GM12878 (cell line): ENCODE measurements around the gene TCEAL7. TPM values are rescaled to one million over a fixed set of nuclear protein-coding genes. Genes with fewer than 3 reads are reported as not detected.

Experiments used
- BMI1 ChIP-seq: fragments of 450-650 bp; IDR thresholded peaks from 2 replicates; pipeline ENCODE4 v1.6.1; 2016; ENCODE audit warnings: mild to moderate bottlenecking, moderate library complexity, borderline replicate concordance
- EGR1 ChIP-seq, 2 experiments: IDR thresholded peaks; 1 replicate in 1 of 2; 2 replicates in 1 of 2; pipeline ENCODE4 v1.6.1; 2011 to 2012; ENCODE audit warnings: low read depth in 2 of 2, low read length in 2 of 2, borderline replicate concordance in 1 of 2, mild to moderate bottlenecking in 1 of 2, moderate library complexity in 1 of 2
- GABPA ChIP-seq: IDR thresholded peaks from 2 replicates; pipeline ENCODE4 v1.6.1; 2014; ENCODE audit warnings: antibody characterized with exemption, low read depth, mild to moderate bottlenecking, inconsistent platforms
- IKZF1 ChIP-seq: fragments of 450-650 bp; conservative IDR thresholded peaks from 2 replicates; pipeline ENCODE4 v1.6.1; 2017; ENCODE audit warnings: antibody characterized with exemption, mild to moderate bottlenecking
- IKZF2 ChIP-seq, 2 experiments: fragments of 450-650 bp; IDR thresholded peaks; 2 replicates each; pipeline ENCODE4 v1.6.1; 2017; ENCODE audit warnings: mild to moderate bottlenecking in 2 of 2, moderate library complexity in 2 of 2
- KLF5 ChIP-seq: fragments of 450-650 bp; IDR thresholded peaks from 2 replicates; pipeline ENCODE4 v1.6.1; 2014; ENCODE audit warnings: mild to moderate bottlenecking; ENCODE audit not compliant: partially characterized antibody
- SRF ChIP-seq, 2 experiments: IDR thresholded peaks; 2 replicates each; pipeline ENCODE4 v1.6.1; 2011; ENCODE audit warnings: low read depth in 2 of 2, low read length in 2 of 2, mild to moderate bottlenecking in 1 of 2, moderate library complexity in 1 of 2
- TAF1 ChIP-seq: IDR thresholded peaks from 2 replicates; pipeline ENCODE4 v1.6.1; 2011; ENCODE audit warnings: mild to moderate bottlenecking, low read depth, low read length, borderline replicate concordance
- YY1 ChIP-seq: IDR thresholded peaks from 2 replicates; pipeline ENCODE4 v1.6.1; 2011; ENCODE audit warnings: low read depth, mild to moderate bottlenecking, low read length
- polyA plus RNA-seq, 11 experiments: library from polyadenylated mRNA; depleted of rRNA in 4 of 11; unstranded in 6 of 11; stranded (reverse) in 5 of 11; fragments of >200 nt; fragmentation: Nextera tagmentation in 4 of 11; fragmentation: Illumina TruSeq in 1 of 11; extraction: Ambion mirVana in 4 of 11; extraction: Trizol in 1 of 11; gene quantifications; 1 replicate in 1 of 11; 2 replicates in 10 of 11; pipeline versions ENCODE4 v1.2.1 to v1.2.3, GENCODE V29; 2011 to 2016; ENCODE audit warnings: inconsistent platforms in 2 of 11, missing spikeins in 2 of 11, low read depth in 1 of 11
- total RNA-seq, 4 experiments: library from RNA; depleted of rRNA in 3 of 4; stranded (reverse); fragments of >200 nt in 3 of 4; fragmentation: Illumina TruSeq in 1 of 4; extraction: Trizol in 1 of 4; gene quantifications; 2 replicates each; pipeline versions ENCODE4 v1.2.1 to v1.2.3, GENCODE V29; 2013 to 2021
- TF ChIP-seq, protein P1 (sequence below): fragments of 450-650 bp; IDR thresholded peaks from 2 replicates; pipeline ENCODE4 v1.6.1; 2018; ENCODE audit warnings: borderline replicate concordance, mild to moderate bottlenecking; ENCODE audit not compliant: partially characterized antibody
- TF ChIP-seq, protein P2 (sequence below): IDR thresholded peaks from 2 replicates; pipeline ENCODE4 v1.6.1; 2011; ENCODE audit warnings: mild to moderate bottlenecking, low read depth, low read length, moderate library complexity; ENCODE audit not compliant: insufficient replicate concordance

The TCEAL7 gene
- total and polyA plus RNA-seq, 10 of the 15 experiments (the other 5 are each of a cell fraction or from before 2014, with no cell fraction given) = not detected

DNA sequence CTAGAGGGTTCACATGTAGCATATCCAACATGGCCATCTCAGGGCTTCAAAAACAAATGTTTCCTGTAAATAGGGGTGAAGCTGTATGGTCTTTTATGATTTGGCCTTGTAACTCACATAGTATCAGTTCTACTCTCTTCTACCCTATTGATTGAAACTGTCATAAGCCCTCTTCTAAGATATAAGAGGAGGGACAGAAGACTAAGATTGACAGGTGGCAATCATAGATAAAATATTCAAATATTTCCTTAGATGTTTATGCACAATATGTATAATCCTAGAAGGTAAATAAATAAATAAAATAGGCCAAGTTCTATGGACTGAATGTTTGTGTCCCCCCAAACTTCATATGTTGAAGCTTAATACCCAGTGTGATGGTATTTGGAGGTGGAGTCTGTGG, 39.4 kb downstream of the TCEAL7 start (continued):
- TF ChIP-seq, protein P1, sequence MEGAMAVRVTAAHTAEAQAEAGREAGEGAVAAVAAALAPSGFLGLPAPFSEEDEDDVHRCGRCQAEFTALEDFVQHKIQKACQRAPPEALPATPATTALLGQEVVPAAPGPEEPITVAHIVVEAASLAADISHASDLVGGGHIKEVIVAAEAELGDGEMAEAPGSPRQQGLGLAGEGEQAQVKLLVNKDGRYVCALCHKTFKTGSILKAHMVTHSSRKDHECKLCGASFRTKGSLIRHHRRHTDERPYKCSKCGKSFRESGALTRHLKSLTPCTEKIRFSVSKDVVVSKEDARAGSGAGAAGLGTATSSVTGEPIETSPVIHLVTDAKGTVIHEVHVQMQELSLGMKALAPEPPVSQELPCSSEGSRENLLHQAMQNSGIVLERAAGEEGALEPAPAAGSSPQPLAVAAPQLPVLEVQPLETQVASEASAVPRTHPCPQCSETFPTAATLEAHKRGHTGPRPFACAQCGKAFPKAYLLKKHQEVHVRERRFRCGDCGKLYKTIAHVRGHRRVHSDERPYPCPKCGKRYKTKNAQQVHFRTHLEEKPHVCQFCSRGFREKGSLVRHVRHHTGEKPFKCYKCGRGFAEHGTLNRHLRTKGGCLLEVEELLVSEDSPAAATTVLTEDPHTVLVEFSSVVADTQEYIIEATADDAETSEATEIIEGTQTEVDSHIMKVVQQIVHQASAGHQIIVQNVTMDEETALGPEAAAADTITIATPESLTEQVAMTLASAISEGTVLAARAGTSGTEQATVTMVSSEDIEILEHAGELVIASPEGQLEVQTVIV = no peak
- TF ChIP-seq YY1 (no peak), IKZF2 (IDR thresholded peaks at IDR 0.05) (no peak), GABPA (no peak), IKZF1 (no peak), SRF (IDR thresholded peaks at IDR 0.05; ENCODE audit: low read depth in 2 of 2, low read length in 2 of 2) (no peak), TAF1 (no peak), EGR1 (IDR thresholded peaks at IDR 0.05; ENCODE audit: borderline replicate concordance in 1 of 2, low read depth in 2 of 2, low read length in 2 of 2) (no peak), BMI1 (no peak), KLF5 (no peak)
- TF ChIP-seq, protein P2, sequence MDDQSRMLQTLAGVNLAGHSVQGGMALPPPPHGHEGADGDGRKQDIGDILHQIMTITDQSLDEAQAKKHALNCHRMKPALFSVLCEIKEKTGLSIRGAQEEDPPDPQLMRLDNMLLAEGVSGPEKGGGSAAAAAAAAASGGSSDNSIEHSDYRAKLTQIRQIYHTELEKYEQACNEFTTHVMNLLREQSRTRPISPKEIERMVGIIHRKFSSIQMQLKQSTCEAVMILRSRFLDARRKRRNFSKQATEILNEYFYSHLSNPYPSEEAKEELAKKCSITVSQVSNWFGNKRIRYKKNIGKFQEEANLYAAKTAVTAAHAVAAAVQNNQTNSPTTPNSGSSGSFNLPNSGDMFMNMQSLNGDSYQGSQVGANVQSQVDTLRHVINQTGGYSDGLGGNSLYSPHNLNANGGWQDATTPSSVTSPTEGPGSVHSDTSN = no peak
